Skeletal muscle tissue (tissue), 4 donors: ENCODE data around the gene CNNM3. TPM values are rescaled to one million over a fixed set of nuclear protein-coding genes. Genes with fewer than 3 reads are reported as not detected.
A peak's percentile ranks its signal among the peaks of the same experiment; 100 is the strongest.
"Not testable (repeated sequence)": the region's sequence is repeated elsewhere in the genome, so short reads cannot be mapped to it uniquely, and the experiment has no call there.

Experiments used
- H3K27ac ChIP-seq: one replicate; pipeline ENCODE4 v1.7.0; 2013; ENCODE audit warnings: mild to moderate bottlenecking, low read depth, low read length, inconsistent platforms
- H3K27me3 ChIP-seq, 3 donors: one replicate each; pipeline ENCODE4 v1.7.0; 2013; ENCODE audit warnings: low read length in 3 of 3; ENCODE audit not compliant: control insufficient read depth in 3 of 3, insufficient read depth in 3 of 3
- H3K36me3 ChIP-seq, 3 donors: one replicate each; pipeline ENCODE4 v1.7.0; 2013; ENCODE audit warnings: low read length in 3 of 3; ENCODE audit not compliant: control insufficient read depth in 3 of 3, insufficient read depth in 3 of 3
- H3K4me1 ChIP-seq, 3 donors: one replicate each; pipeline ENCODE4 v1.7.0; 2013; ENCODE audit warnings: low read length in 3 of 3, mild to moderate bottlenecking in 3 of 3; ENCODE audit not compliant: control insufficient read depth in 3 of 3, insufficient read depth in 3 of 3
- H3K4me3 ChIP-seq, 3 donors: one replicate each; pipeline ENCODE4 v1.7.0; 2013; ENCODE audit warnings: low read length in 3 of 3
- H3K9ac ChIP-seq, 3 donors: one replicate each; pipeline ENCODE4 v1.7.0; 2013; ENCODE audit warnings: low read length in 3 of 3, mild to moderate bottlenecking in 3 of 3, moderate library complexity in 2 of 3, low read depth in 1 of 3
- H3K9me3 ChIP-seq, 3 donors: one replicate each; pipeline ENCODE4 v1.7.0; 2013; ENCODE audit warnings: low read length in 3 of 3; ENCODE audit not compliant: control insufficient read depth in 3 of 3
- total RNA-seq: library from RNA; depleted of rRNA; stranded (reverse); fragments of >200 nt; gene quantifications from one replicate; pipeline ENCODE4 v1.2.3, GENCODE V29; 2014
- donor health status: Osteomylitis.

Gene CNNM3
- total RNA-seq, 1 donor from 2014 or later = 4.2 TPM

DNA sequence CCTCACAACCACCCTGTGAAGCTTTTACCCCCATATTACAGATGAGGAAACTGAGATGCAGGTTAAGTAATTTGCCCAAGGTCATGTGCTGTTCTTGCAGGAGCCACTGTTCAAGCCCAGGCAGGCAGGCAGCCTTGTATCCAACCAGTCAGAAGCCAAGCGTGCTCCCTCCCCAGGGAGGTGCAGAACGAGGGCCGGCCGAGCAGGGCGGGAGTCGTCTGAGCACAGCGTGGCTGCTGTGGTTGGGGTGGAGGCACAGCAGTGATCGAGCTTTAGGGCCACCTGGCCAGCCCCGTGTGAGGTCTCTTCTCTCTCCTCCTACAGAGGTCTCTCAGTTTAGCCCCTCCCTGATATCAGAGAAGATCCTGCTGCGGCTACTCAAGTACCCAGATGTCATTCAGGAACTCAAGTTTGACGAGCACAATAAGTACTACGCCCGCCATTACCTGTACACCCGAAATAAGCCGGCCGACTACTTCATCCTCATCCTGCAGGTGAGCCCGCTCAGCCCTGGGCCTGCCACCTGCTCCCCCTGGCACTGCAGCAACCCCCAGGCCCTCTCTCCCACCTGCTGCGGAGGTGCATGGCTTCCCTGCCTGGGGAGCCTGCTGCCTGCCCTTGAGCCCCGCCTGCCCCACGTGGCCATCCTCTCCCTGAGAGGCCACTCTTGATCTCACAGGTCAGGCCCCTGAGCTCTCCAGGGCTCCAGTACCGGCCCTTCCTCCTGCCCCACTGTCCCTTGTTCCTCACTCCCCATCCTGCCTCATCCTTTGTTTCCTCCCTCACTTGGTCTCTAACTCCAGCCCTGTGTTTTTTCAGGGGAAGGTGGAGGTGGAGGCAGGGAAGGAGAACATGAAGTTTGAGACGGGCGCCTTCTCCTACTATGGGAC, 17.1 kb upstream of the CNNM3 start:
- peaks cover 47 to 57% (median 53%) of the 10 kb centered on the region in 3 donors for H3K36me3 ChIP-seq
- no peaks in the 10 kb centered on the region for H3K9me3 ChIP-seq
- no peaks in the 10 kb centered on the region for H3K27me3 ChIP-seq
- H3K4me3 ChIP-seq = no peak overlapping the region
- H3K9ac ChIP-seq = peak overlapping the region in 1 of 3 donors; percentile 8
- no peak overlapping the region for H3K27ac ChIP-seq
- peaks cover 8 to 26% (median 18%) of the 10 kb centered on the region in 3 donors for H3K4me1 ChIP-seq

DNA sequence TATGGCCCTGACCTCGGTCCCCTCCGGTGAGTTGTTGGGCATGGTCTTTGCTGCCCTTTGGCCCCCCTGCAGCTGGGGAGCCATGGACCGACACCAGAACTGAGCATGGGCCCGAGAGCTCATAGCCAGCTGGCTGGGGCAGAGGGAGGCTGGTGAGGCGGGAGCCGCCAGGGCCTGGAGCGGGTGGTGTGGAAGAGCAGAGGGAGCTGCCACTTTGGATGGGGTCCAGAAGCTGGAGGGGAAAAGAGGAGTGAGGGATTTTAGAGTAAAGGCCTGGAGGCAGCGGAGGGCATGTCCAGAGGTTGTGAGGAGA, 16.5 kb upstream of the CNNM3 start:
- Histone ChIP-seq H3K4me3 (no peak overlapping the region), H3K36me3 (peaks cover 47 to 57% (median 53%) of the 10 kb centered on the region in 3 donors), H3K27ac (no peak overlapping the region)

DNA sequence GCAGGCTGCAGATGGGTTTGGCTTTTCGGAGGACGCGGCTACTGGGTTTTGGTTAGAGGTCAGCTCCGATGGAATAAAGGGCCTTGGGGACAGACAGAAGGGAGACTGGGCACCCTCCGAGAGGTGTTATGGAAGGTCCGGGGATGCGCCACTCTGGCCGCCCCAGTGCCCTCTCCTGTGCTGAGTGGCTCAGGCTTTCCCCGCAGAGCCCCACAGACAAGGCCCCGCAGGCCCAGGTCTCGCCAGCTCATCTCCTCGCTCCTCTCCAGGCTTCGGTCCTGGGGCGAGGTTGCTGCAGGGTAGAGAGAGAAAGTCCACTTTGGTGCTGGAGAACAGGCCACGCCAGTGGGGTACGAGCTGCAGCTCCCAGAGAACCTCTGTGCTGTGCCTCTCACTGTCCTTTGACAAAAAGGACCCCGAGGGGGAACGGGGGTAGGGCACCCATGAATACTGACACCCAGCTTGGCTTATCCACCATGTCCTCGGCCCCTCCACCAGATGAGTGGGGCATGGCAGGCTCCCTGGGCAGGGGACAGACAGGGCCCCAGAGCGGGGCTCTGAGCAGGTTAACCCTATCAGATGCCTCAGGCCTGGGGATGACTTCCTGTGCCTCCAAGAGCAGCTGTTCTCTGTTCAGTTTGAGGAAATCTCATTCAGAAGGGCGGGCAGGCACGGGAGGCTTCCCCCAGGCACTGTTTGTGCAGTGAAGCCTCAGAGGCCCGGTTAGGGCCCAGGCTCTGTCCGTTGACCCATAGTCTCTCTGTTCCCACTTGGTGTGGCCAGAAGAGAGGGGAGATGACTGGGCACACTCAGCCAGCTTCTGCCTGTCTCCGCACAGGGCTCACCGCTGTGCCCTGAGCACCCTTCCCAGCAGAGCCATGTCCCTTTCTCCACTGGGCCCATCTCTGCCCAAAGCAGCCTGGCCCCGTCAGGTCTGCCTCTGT, 15.7 kb upstream of the CNNM3 start:
- H3K4me3 ChIP-seq = peak overlapping the region in 1 of 3 donors; percentile 22
- H3K36me3 ChIP-seq = peaks cover 47 to 57% (median 53%) of the 10 kb centered on the region in 3 donors
- H3K9ac ChIP-seq = peak overlapping the region in 2 of 3 donors; percentile 19 to 74
- H3K27ac ChIP-seq = peak overlapping the region; percentile 71
- no peaks in the 10 kb centered on the region for H3K9me3 ChIP-seq
- H3K27me3 ChIP-seq = no peaks in the 10 kb centered on the region
- peaks cover 8 to 20% (median 16%) of the 10 kb centered on the region in 3 donors for H3K4me1 ChIP-seq

More for the DNA sequence above, 16.5 kb upstream of the CNNM3 start:
- Histone ChIP-seq H3K9ac (no peak overlapping the region), H3K4me1 (peaks cover 8 to 21% (median 16%) of the 10 kb centered on the region in 3 donors), H3K9me3 (no peaks in the 10 kb centered on the region), H3K27me3 (no peaks in the 10 kb centered on the region)

DNA sequence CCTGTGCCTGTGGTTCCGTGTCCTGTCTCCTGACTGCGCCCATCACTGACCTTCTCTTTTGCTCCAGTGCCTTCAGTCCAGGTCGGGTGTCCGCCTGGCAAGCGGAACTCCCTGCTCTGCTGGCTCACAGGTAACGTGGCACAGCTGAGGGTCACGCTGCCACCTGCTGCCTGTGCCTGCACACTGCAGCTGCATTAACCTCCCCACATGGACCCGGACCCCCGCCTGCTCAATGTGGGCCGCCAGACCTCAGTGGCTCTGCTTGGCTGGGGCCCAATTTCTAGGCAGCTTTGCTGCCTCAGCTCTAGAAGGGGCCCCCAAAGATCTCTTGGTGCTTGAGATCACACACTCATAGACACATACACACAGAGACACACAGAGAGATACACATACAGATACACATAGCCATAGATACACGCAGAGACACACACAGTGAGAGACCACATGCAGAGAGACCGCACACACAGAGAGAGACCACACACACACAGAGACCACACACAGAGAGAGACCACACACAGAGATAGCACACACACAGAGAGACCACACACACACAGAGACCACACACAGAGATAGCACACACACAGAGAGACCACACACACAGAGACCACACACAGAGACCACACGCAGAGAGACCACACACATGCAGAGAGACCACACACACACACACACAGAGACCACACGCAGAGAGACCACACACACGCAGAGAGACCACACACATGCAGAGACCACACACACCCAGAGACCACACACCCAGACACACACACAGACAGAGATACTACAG, 14.9 kb upstream of the CNNM3 start:
- Histone ChIP-seq H3K9ac (peak overlapping the region in 1 of 3 donors; percentile 74), H3K9me3 (no peaks in the 10 kb centered on the region), H3K27me3 (no peaks in the 10 kb centered on the region), H3K27ac (peak overlapping the region; percentile 71), H3K36me3 (peaks cover 47 to 57% (median 53%) of the 10 kb centered on the region in 3 donors), H3K4me1 (peaks cover 8 to 20% (median 16%) of the 10 kb centered on the region in 3 donors), H3K4me3 (peak overlapping the region in 1 of 3 donors; percentile 22)

DNA sequence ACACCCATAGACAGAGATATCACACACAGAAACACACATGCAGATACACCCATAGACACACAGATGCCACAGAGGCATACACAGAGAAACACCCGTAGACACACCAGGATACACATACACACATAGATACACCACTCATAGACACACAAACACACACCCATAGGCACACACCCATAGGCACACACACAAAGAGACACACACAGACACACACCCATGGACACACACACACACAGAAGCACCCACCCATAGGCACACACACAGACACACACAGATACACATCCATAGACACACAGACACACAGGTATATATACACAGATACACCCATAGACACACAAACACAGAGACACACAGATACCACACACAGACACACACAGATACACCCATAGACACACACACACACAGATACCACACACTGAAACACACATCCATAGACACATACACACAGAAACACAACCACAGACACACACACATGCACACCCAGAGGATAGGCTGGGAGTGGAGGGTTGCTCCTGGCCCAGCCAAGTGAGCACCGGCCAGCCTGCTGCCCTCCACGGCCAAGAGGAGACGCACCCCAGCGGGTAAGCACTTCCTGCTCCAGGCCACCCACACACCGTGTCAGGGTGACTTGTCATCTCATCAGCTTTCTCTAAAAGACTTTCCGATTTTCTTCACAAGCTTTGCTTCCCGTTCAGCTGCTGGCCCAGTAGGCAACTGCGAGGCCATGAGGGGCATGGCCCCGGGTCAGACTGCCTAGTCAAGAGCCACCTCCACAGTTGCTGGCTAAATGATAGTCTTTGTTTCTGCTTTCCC, 14.1 kb upstream of the CNNM3 start:
- Histone ChIP-seq H3K9ac (no peak overlapping the region), H3K36me3 (peaks cover 44 to 58% (median 50%) of the 10 kb centered on the region in 3 donors)

DNA sequence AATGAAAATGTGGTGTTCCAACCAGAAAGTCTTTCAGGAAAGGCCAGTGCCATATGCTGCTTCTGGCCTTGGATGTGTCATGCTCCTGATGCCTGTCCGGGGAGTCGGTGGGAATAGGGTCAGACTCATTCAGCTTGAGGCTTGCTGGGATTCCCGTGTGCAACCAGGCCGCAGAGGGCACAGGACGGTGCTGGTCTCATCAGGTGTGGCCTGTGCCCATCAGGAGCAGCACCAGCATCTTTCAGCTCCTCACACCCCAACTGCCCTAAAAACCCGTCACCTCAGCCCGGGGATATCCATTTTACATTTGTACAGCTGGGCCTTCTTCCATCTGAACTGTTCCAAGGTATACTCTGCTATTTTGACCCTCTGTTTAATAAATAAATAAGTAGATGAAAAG, 13.3 kb upstream of the CNNM3 start:
- Histone ChIP-seq H3K9ac (no peak overlapping the region), H3K4me1 (peaks cover 8 to 20% (median 16%) of the 10 kb centered on the region in 3 donors), H3K36me3 (peaks cover 37 to 50% (median 44%) of the 10 kb centered on the region in 3 donors), H3K9me3 (no peaks in the 10 kb centered on the region), H3K27me3 (no peaks in the 10 kb centered on the region), H3K4me3 (no peak overlapping the region), H3K27ac (no peak overlapping the region)

More for the DNA sequence above, 14.1 kb upstream of the CNNM3 start:
- H3K27me3 ChIP-seq = no peaks in the 10 kb centered on the region
- H3K4me3 ChIP-seq = no peak overlapping the region
- H3K4me1 ChIP-seq = peaks cover 8 to 20% (median 16%) of the 10 kb centered on the region in 3 donors
- no peak overlapping the region for H3K27ac ChIP-seq
- H3K9me3 ChIP-seq = no peaks in the 10 kb centered on the region

DNA sequence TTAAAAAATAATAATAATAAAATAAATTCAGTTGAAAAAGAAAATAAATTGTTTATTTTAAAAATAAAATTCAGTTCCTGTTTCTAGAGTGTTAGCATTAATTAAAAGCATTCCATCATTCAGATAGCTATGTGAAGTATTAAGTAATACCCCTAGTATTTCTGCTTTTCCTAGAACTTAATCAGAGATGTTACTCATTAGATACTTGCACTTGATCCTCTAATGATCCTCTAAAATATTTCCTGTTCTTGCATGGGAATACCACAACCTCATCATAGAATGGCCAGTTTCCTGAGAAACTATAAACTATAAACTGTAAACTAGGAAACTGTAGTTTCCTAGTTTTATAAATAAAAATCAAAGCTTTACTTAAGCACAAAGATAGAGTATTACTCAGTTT, 11.1 kb upstream of the CNNM3 start:
- H3K27ac ChIP-seq = no peak overlapping the region
- peaks cover 31 to 41% (median 38%) of the 10 kb centered on the region in 3 donors for H3K36me3 ChIP-seq
- H3K9me3 ChIP-seq = no peaks in the 10 kb centered on the region
- no peaks in the 10 kb centered on the region for H3K27me3 ChIP-seq
- peaks cover 8 to 12% (median 11%) of the 10 kb centered on the region in 3 donors for H3K4me1 ChIP-seq
- H3K4me3 ChIP-seq = no peak overlapping the region
- no peak overlapping the region for H3K9ac ChIP-seq

DNA sequence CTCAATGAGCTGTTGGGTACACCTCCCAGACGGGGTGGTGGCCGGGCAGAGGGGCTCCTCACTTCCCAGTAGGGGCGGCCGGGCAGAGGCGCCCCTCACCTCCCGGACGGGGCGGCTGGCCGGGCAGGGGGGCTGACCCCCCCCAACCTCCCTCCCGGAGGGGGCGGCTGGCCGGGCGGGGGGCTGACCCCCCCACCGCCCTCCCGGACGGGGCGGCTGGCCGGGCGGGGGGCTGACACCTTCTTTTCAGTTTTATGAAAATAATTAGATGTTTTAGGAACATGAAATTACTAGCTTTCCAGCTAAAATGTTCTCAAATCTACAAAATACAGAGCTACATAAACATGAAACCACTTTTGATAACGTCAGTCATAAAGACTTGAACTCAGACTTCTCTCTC, 10.1 kb upstream of the CNNM3 start:
- H3K4me3 ChIP-seq, H3K9ac ChIP-seq, H3K4me1 ChIP-seq, H3K27ac ChIP-seq, H3K9me3 ChIP-seq, H3K27me3 ChIP-seq: not testable (repeated sequence)
- H3K36me3 ChIP-seq = peaks cover 40 to 48% (median 44%) of the 10 kb centered on the region in 3 donors
